ES-I3 (cell line): ENCODE measurements around the gene MATN1.

Experiments used
- H3K36me3 ChIP-seq: 2 replicates; pipeline ENCODE4 v1.6.1; 2013; ENCODE audit warnings: mild to moderate bottlenecking, low read length, control low read depth, moderate library complexity; ENCODE audit not compliant: insufficient read depth
- H3K4me1 ChIP-seq: 2 replicates; pipeline ENCODE4 v1.6.1; 2013; ENCODE audit warnings: mild to moderate bottlenecking, control low read depth, low read length; ENCODE audit not compliant: insufficient read depth
- H3K9ac ChIP-seq: 2 replicates; pipeline ENCODE4 v1.6.1; 2013; ENCODE audit warnings: low read depth, mild to moderate bottlenecking, low read length, moderate library complexity
- H3K9me3 ChIP-seq: 2 replicates; pipeline ENCODE4 v1.6.1; 2013; ENCODE audit warnings: mild to moderate bottlenecking, low read length, moderate library complexity; ENCODE audit not compliant: control insufficient read depth, insufficient read depth

MATN1 gene

GRCh38 chr1:30761381-30762151, 38.2 kb upstream of the MATN1 start:
- H3K4me1 ChIP-seq, result peaks cover 20% of the 10 kb centered on the region
- H3K9me3 ChIP-seq, result no peaks in the 10 kb centered on the region
- no peak overlapping the region for H3K9ac ChIP-seq

GRCh38 chr1:30760596-30761324, 37.4 kb upstream of the MATN1 start:
- Histone ChIP-seq H3K9me3 (no peaks in the 10 kb centered on the region), H3K4me1 (peaks cover 20% of the 10 kb centered on the region), H3K9ac (no peak overlapping the region), H3K36me3 (no peaks in the 10 kb centered on the region)

More at GRCh38 chr1:30761381-30762151, 38.2 kb upstream of the MATN1 start:
- H3K36me3 ChIP-seq, result no peaks in the 10 kb centered on the region

- Histone ChIP-seq H3K36me3 (no peaks in the 10 kb centered on the region), H3K9ac (no peak overlapping the region), H3K9me3 (no peaks in the 10 kb centered on the region), H3K4me1 (peaks cover 20% of the 10 kb centered on the region)
Observed at GRCh38 chr1:30759718-30760281, 36.4 kb upstream of the MATN1 start.

- Histone ChIP-seq H3K9me3 (no peaks in the 10 kb centered on the region), H3K4me1 (peaks cover 20% of the 10 kb centered on the region), H3K9ac (no peak overlapping the region), H3K36me3 (no peaks in the 10 kb centered on the region)
Observed at GRCh38 chr1:30758785-30759380, 35.5 kb upstream of the MATN1 start.

- Histone ChIP-seq H3K9me3 (no peaks in the 10 kb centered on the region), H3K9ac (no peak overlapping the region), H3K36me3 (no peaks in the 10 kb centered on the region), H3K4me1 (peaks cover 20% of the 10 kb centered on the region)
Observed at GRCh38 chr1:30758121-30758688, 34.8 kb upstream of the MATN1 start.

GRCh38 chr1:30757352-30758120, 34.2 kb upstream of the MATN1 start, which contains the start of gene LAPTM5:
TSS of gene LAPTM5 (minus strand) at chr1:30757774. CDS start at chr1:30757745, 29 bp downstream.
- Histone ChIP-seq H3K9ac (no peak within 1 kb of the TSS), H3K36me3 (no peaks in the 10 kb centered on the region), H3K9me3 (no peaks in the 10 kb centered on the region), H3K4me1 (peaks cover 19% of the 10 kb centered on the region)

- no peaks in the 10 kb centered on the region for H3K36me3 ChIP-seq
- peaks cover 11% of the 10 kb centered on the region for H3K4me1 ChIP-seq
- no peaks in the 10 kb centered on the region for H3K9me3 ChIP-seq
- H3K9ac ChIP-seq, result no peak overlapping the region
Observed at GRCh38 chr1:30756545-30757351, 33.4 kb upstream of the MATN1 start.

GRCh38 chr1:30756206-30756544, 32.8 kb upstream of the MATN1 start:
- H3K9me3 ChIP-seq, result no peaks in the 10 kb centered on the region
- no peaks in the 10 kb centered on the region for H3K36me3 ChIP-seq
- no peak overlapping the region for H3K9ac ChIP-seq
- H3K4me1 ChIP-seq, result peaks cover 5% of the 10 kb centered on the region; the same call in 1 of the 2 replicates

- no peaks in the 10 kb centered on the region for H3K9me3 ChIP-seq
- H3K4me1 ChIP-seq, result peaks cover 1% of the 10 kb centered on the region; the same call in 1 of the 2 replicates
- no peaks in the 10 kb centered on the region for H3K36me3 ChIP-seq
- H3K9ac ChIP-seq, result no peak overlapping the region
Observed at GRCh38 chr1:30755746-30756145, 32.4 kb upstream of the MATN1 start.

- no peaks in the 10 kb centered on the region; the same call in 1 of the 2 replicates for H3K4me1 ChIP-seq
- no peaks in the 10 kb centered on the region for H3K36me3 ChIP-seq
- H3K9me3 ChIP-seq, result no peaks in the 10 kb centered on the region
- no peak overlapping the region for H3K9ac ChIP-seq
Observed at GRCh38 chr1:30755334-30755733, 31.9 kb upstream of the MATN1 start.

- Histone ChIP-seq H3K9ac (no peak overlapping the region), H3K9me3 (no peaks in the 10 kb centered on the region), H3K36me3 (no peaks in the 10 kb centered on the region), H3K4me1 (no peaks in the 10 kb centered on the region; the same call in 1 of the 2 replicates)
Observed at GRCh38 chr1:30754684-30755171, 31.3 kb upstream of the MATN1 start.

GRCh38 chr1:30753660-30754123, 30.3 kb upstream of the MATN1 start:
- no peaks in the 10 kb centered on the region; the same call in 1 of the 2 replicates for H3K4me1 ChIP-seq
- H3K9me3 ChIP-seq, result no peaks in the 10 kb centered on the region
- no peak overlapping the region for H3K9ac ChIP-seq
- H3K36me3 ChIP-seq, result no peaks in the 10 kb centered on the region

- H3K9me3 ChIP-seq, result no peaks in the 10 kb centered on the region
- no peak overlapping the region for H3K9ac ChIP-seq
- no peaks in the 10 kb centered on the region for H3K36me3 ChIP-seq
- H3K4me1 ChIP-seq, result peaks cover 4% of the 10 kb centered on the region; the same call in 1 of the 2 replicates
Observed at GRCh38 chr1:30753118-30753517, 29.7 kb upstream of the MATN1 start.
